ENCODE results near the gene GPR78.

GRCh38 chr4:8583655-8584025 lies 3.4 kb downstream of the GPR78 start:
- TF ChIP-seq CTCF (IDR thresholded peaks at IDR 0.05; ENCODE audit: insufficient read depth, low read depth, low read length) (no peak), EZH2 (IDR thresholded peaks at IDR 0.05; ENCODE audit: insufficient read depth, low read length) (no peak)
